Ishikawa (cell line): ENCODE results near the gene MAMDC2.

ENCODE experiments used
- CEBPB ChIP-seq: IDR thresholded peaks from 2 replicates; pipeline ENCODE4 v1.6.1; 2012
- CREB1 ChIP-seq: IDR thresholded peaks from 2 replicates; pipeline ENCODE4 v1.6.1; 2012; ENCODE audit warnings: low read depth
- EGR1 ChIP-seq: IDR thresholded peaks from 2 replicates; pipeline ENCODE4 v1.6.1; 2012
- EP300 ChIP-seq: IDR thresholded peaks from 2 replicates; pipeline ENCODE4 v1.6.1; 2012; ENCODE audit warnings: borderline replicate concordance
- FOXM1 ChIP-seq: IDR thresholded peaks from 2 replicates; pipeline ENCODE4 v1.6.1; 2012; ENCODE audit warnings: low read depth, borderline replicate concordance
- NFIC ChIP-seq: IDR thresholded peaks from 2 replicates; pipeline ENCODE4 v1.6.1; 2012
- RAD21 ChIP-seq: IDR thresholded peaks from 2 replicates; pipeline ENCODE4 v1.6.1; 2012; ENCODE audit warnings: low read depth
- TAF1 ChIP-seq: IDR thresholded peaks from 2 replicates; pipeline ENCODE4 v1.6.1; 2012; ENCODE audit warnings: low read depth, mild to moderate bottlenecking
- TCF12 ChIP-seq: IDR thresholded peaks from 2 replicates; pipeline ENCODE4 v1.6.1; 2012; ENCODE audit warnings: low read depth
- TEAD4 ChIP-seq: IDR thresholded peaks from 2 replicates; pipeline ENCODE4 v1.6.1; 2012
- USF1 ChIP-seq: IDR thresholded peaks from 2 replicates; pipeline ENCODE4 v1.6.1; 2012
- YY1 ChIP-seq: IDR thresholded peaks from 2 replicates; pipeline ENCODE4 v1.6.1; 2012; ENCODE audit warnings: low read depth
- ZBTB7A ChIP-seq: IDR thresholded peaks from 2 replicates; pipeline ENCODE4 v1.6.1; 2012; ENCODE audit warnings: low read depth
- TF ChIP-seq, protein P1 (sequence below): IDR thresholded peaks from 2 replicates; pipeline ENCODE4 v1.6.1; 2012; ENCODE audit warnings: low read depth, mild to moderate bottlenecking
- TF ChIP-seq, protein P2 (sequence below): IDR thresholded peaks from 2 replicates; pipeline ENCODE4 v1.6.1; 2012

Gene MAMDC2

GRCh38 chr9:69999315-69999714, 44.3 kb upstream of the MAMDC2 start:
- TF ChIP-seq CEBPB (no peak), USF1 (no peak), NFIC (no peak), EGR1 (no peak), ZBTB7A (no peak), TCF12 (no peak), EP300 (no peak), YY1 (no peak), RAD21 (no peak), TAF1 (no peak)
- TF ChIP-seq, protein P1, sequence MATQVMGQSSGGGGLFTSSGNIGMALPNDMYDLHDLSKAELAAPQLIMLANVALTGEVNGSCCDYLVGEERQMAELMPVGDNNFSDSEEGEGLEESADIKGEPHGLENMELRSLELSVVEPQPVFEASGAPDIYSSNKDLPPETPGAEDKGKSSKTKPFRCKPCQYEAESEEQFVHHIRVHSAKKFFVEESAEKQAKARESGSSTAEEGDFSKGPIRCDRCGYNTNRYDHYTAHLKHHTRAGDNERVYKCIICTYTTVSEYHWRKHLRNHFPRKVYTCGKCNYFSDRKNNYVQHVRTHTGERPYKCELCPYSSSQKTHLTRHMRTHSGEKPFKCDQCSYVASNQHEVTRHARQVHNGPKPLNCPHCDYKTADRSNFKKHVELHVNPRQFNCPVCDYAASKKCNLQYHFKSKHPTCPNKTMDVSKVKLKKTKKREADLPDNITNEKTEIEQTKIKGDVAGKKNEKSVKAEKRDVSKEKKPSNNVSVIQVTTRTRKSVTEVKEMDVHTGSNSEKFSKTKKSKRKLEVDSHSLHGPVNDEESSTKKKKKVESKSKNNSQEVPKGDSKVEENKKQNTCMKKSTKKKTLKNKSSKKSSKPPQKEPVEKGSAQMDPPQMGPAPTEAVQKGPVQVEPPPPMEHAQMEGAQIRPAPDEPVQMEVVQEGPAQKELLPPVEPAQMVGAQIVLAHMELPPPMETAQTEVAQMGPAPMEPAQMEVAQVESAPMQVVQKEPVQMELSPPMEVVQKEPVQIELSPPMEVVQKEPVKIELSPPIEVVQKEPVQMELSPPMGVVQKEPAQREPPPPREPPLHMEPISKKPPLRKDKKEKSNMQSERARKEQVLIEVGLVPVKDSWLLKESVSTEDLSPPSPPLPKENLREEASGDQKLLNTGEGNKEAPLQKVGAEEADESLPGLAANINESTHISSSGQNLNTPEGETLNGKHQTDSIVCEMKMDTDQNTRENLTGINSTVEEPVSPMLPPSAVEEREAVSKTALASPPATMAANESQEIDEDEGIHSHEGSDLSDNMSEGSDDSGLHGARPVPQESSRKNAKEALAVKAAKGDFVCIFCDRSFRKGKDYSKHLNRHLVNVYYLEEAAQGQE = no peak
- TF ChIP-seq, protein P2, sequence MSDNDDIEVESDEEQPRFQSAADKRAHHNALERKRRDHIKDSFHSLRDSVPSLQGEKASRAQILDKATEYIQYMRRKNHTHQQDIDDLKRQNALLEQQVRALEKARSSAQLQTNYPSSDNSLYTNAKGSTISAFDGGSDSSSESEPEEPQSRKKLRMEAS = no peak

- TF ChIP-seq TCF12 = no peak
- TF ChIP-seq, protein P2 = no peak
- TF ChIP-seq NFIC = no peak
- TF ChIP-seq YY1 = no peak
- no peak for TF ChIP-seq EGR1
- no peak for TF ChIP-seq TAF1
- TF ChIP-seq, protein P1 = no peak
- no peak for TF ChIP-seq EP300
- TF ChIP-seq CREB1 = no peak
- no peak for TF ChIP-seq TEAD4
- TF ChIP-seq ZBTB7A = no peak
- TF ChIP-seq RAD21 = no peak
- no peak for TF ChIP-seq FOXM1
- TF ChIP-seq CEBPB = no peak
- no peak for TF ChIP-seq USF1
These were observed 43.2 kb upstream of the MAMDC2 start for GRCh38 chr9:70000469-70000868.

DNA sequence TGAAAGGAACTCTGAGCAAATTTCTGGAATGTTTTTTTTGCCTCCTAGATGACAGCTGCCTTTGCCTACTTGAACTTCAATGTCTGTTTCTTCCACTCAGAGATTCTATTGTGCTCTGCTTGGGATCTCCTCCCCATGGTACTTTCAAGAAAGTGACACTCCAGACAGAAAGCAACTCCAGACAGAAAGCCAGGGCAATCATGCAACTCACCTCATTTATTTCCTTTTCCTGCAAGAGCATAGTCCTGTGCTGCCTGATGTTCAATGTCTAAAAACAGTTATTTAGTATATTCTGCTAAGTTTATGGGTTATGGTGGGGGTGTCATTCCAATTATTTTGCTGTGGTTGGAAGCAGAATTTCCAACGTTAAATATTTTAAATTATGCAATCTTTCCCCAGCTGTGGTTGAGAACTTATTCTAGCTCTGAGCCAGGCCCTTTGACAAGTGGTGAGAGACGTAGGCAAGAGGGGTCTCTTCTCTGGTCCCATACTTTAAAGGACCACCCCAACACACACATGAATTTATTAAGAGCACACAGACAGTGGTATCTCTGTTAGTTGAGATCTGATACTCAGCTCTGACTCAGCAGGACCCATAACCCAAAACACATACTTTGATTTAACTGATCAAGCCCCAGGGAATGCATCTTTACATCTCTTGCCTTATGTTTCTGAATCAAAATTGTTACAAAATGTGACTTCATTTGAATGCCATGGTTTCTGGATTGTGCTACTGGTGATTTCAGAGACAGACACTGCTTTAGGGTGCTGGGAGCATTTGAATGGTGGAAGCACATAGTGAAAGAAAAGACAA, 39.5 kb upstream of the MAMDC2 start:
- TF ChIP-seq RAD21 (no peak), FOXM1 (no peak), TAF1 (no peak)

GRCh38 chr9:70006306-70006705, 37.3 kb upstream of the MAMDC2 start:
- TF ChIP-seq TAF1 = no peak
- TF ChIP-seq RAD21 = no peak
- TF ChIP-seq, protein P1 = no peak
- TF ChIP-seq USF1 = no peak
- TF ChIP-seq FOXM1 = no peak
- TF ChIP-seq CREB1 = no peak
- TF ChIP-seq TCF12 = no peak
- no peak for TF ChIP-seq EGR1
- no peak for TF ChIP-seq EP300
- no peak for TF ChIP-seq CEBPB
- no peak for TF ChIP-seq YY1
- no peak for TF ChIP-seq ZBTB7A
